Fibroblast of lung (primary cell): Measurements from ENCODE around the gene MAP4K1. TPM values are rescaled to one million over a fixed set of nuclear protein-coding genes. Genes with fewer than 3 reads are reported as not detected.

ENCODE experiments used
- DNase-seq, 2 donors: peaks; one replicate each; pipeline versions ENCODE4 v3.0.0 to v3.0.0-alpha.2; 2010; ENCODE audit warnings: low read depth in 2 of 2
- H2AFZ ChIP-seq: 2 replicates; pipeline ENCODE4 v1.5.1; 2012; ENCODE audit warnings: low read length, control low read depth, inconsistent platforms
- H3K27ac ChIP-seq: 2 replicates; pipeline ENCODE4 v1.5.1; 2011; ENCODE audit warnings: low read length, control low read depth; ENCODE audit not compliant: insufficient read depth
- H3K27me3 ChIP-seq: 2 replicates; pipeline ENCODE4 v1.5.1; 2011; ENCODE audit warnings: mild to moderate bottlenecking, low read length; ENCODE audit not compliant: control insufficient read depth, insufficient read depth
- H3K36me3 ChIP-seq: 2 replicates; pipeline ENCODE4 v1.5.1; 2011; ENCODE audit warnings: low read length; ENCODE audit not compliant: control insufficient read depth, insufficient read depth
- H3K4me1 ChIP-seq: 2 replicates; pipeline ENCODE4 v1.5.1; 2011; ENCODE audit warnings: low read length; ENCODE audit not compliant: control insufficient read depth, insufficient read depth; ENCODE audit errors: extremely low read depth
- H3K4me2 ChIP-seq: 2 replicates; pipeline ENCODE4 v1.5.1; 2011; ENCODE audit warnings: low read length, control low read depth; ENCODE audit not compliant: insufficient read depth; ENCODE audit errors: extremely low read depth
- H3K4me3 ChIP-seq, 4 experiments: fragments of 200-600 bp in 1 of 4; sonication (generic) in 1 of 4; replicated peaks in 1 of 4; 2 replicates each; pipeline ENCODE4 v1.5.1; 2011 to 2016; ENCODE audit warnings: low read length in 4 of 4, low read depth in 3 of 4, mild to moderate bottlenecking in 3 of 4, control low read depth in 2 of 4, inconsistent platforms in 1 of 4, mixed read lengths in 1 of 4; ENCODE audit not compliant: insufficient read depth in 1 of 4; ENCODE audit errors: control extremely low read depth in 1 of 4
- H3K79me2 ChIP-seq: 2 replicates; pipeline ENCODE4 v1.5.1; 2012; ENCODE audit warnings: mild to moderate bottlenecking, low read length, inconsistent platforms; ENCODE audit not compliant: control insufficient read depth, insufficient read depth
- H3K9ac ChIP-seq: 2 replicates; pipeline ENCODE4 v1.5.1; 2011; ENCODE audit warnings: mild to moderate bottlenecking, low read length, control low read depth; ENCODE audit not compliant: insufficient read depth
- H3K9me3 ChIP-seq: 2 replicates; pipeline ENCODE4 v1.5.1; 2012; ENCODE audit warnings: low read depth, low read length; ENCODE audit not compliant: control insufficient read depth, insufficient read depth
- H4K20me1 ChIP-seq: 2 replicates; pipeline ENCODE4 v1.5.1; 2011; ENCODE audit warnings: low read length; ENCODE audit not compliant: control insufficient read depth, insufficient read depth; ENCODE audit errors: extremely low read depth
- CTCF ChIP-seq, 2 donors: IDR thresholded peaks in 1 of 2; conservative IDR thresholded peaks in 1 of 2; 1 replicate in 1 of 2; 2 replicates in 1 of 2; pipeline ENCODE4 v1.5.1; 2011 to 2012; ENCODE audit warnings: low read length in 2 of 2, control low read depth in 1 of 2, inconsistent platforms in 1 of 2, low read depth in 1 of 2, mild to moderate bottlenecking in 1 of 2
- EZH2 ChIP-seq: IDR thresholded peaks from 2 replicates; pipeline ENCODE4 v1.5.1; 2012; ENCODE audit warnings: low read length, control low read depth, mild to moderate bottlenecking; ENCODE audit errors: missing control alignments
- polyA plus RNA-seq, 2 donors: library from polyadenylated mRNA; depleted of rRNA in 1 of 2; stranded (reverse) in 1 of 2; unstranded in 1 of 2; fragments of >200 nt; gene quantifications; 2 replicates each; pipeline ENCODE4 v1.2.1, GENCODE V29; 2011 to 2012; ENCODE audit warnings: missing spikeins in 1 of 2
- total RNA-seq: library from RNA; depleted of rRNA; stranded (reverse); fragments of >200 nt; gene quantifications from 2 replicates; pipeline ENCODE4 v1.2.1, GENCODE V29; 2014

The MAP4K1 gene
- total and polyA plus RNA-seq, 2 donors (not counting 1 experiment from before 2014, with no cell fraction given) = 0.12 to 0.17 TPM

GRCh38 chr19:38663957-38664502 lies 46.3 kb upstream of the MAP4K1 start:
- no peak overlapping the region for H3K4me3 ChIP-seq
- H2AFZ ChIP-seq = no peak overlapping the region
- H3K4me2 ChIP-seq = peak overlapping the region; percentile 51
- no peaks in the 10 kb centered on the region for H4K20me1 ChIP-seq
- peak overlapping the region; percentile 83 for H3K27ac ChIP-seq
- no peak for DNase-seq
- H3K36me3 ChIP-seq = peaks cover 5% of the 10 kb centered on the region
- peaks cover 92% of the 10 kb centered on the region for H3K79me2 ChIP-seq
- no peak overlapping the region for H3K9ac ChIP-seq
- no peak for TF ChIP-seq EZH2
- no peak for TF ChIP-seq CTCF (conservative IDR thresholded peaks at IDR 0.05 in 1 of 2, IDR thresholded peaks at IDR 0.05 in 1 of 2; ENCODE audit: low read depth in 1 of 2, low read length in 2 of 2)
- no peaks in the 10 kb centered on the region for H3K9me3 ChIP-seq
- peaks cover 55% of the 10 kb centered on the region for H3K4me1 ChIP-seq
- H3K27me3 ChIP-seq = no peaks in the 10 kb centered on the region

GRCh38 chr19:38663156-38663651 lies 45.5 kb upstream of the MAP4K1 start:
- no peak overlapping the region for H2AFZ ChIP-seq
- H3K9me3 ChIP-seq = no peaks in the 10 kb centered on the region
- H3K9ac ChIP-seq = no peak overlapping the region
- peaks cover 84% of the 10 kb centered on the region for H3K79me2 ChIP-seq
- no peak for TF ChIP-seq EZH2
- no peak for DNase-seq
- H4K20me1 ChIP-seq = no peaks in the 10 kb centered on the region
- H3K27ac ChIP-seq = no peak overlapping the region
- peaks cover 5% of the 10 kb centered on the region for H3K36me3 ChIP-seq
- H3K4me3 ChIP-seq = no peak overlapping the region
- H3K27me3 ChIP-seq = no peaks in the 10 kb centered on the region
- peaks cover 52% of the 10 kb centered on the region for H3K4me1 ChIP-seq
- no peak overlapping the region for H3K4me2 ChIP-seq

GRCh38 chr19:38662537-38663155 lies 44.9 kb upstream of the MAP4K1 start:
- H4K20me1 ChIP-seq = no peaks in the 10 kb centered on the region
- peaks cover 5% of the 10 kb centered on the region for H3K36me3 ChIP-seq
- H3K9me3 ChIP-seq = no peaks in the 10 kb centered on the region
- peaks cover 80% of the 10 kb centered on the region for H3K79me2 ChIP-seq
- no peaks in the 10 kb centered on the region for H3K27me3 ChIP-seq
- no peak for DNase-seq
- no peak overlapping the region for H3K9ac ChIP-seq
- H3K4me3 ChIP-seq = no peak overlapping the region
- H3K4me1 ChIP-seq = peaks cover 52% of the 10 kb centered on the region
- H3K4me2 ChIP-seq = no peak overlapping the region
- no peak for TF ChIP-seq CTCF (conservative IDR thresholded peaks at IDR 0.05 in 1 of 2, IDR thresholded peaks at IDR 0.05 in 1 of 2; ENCODE audit: low read depth in 1 of 2, low read length in 2 of 2)
- TF ChIP-seq EZH2 = no peak
- no peak overlapping the region for H3K27ac ChIP-seq
- H2AFZ ChIP-seq = no peak overlapping the region
